Activated CD4-positive, alpha-beta T cell treated with anti-CD3 and anti-CD28 coated beads for 1 hour (primary cell): ENCODE data around the gene ADGRD2.

Source experiments
- DNase-seq: peaks from one replicate; pipeline ENCODE4 v3.0.0-alpha.2; 2020

ADGRD2 gene

GRCh38 chr9:124482431-124483031, 32.3 kb downstream of the ADGRD2 start:
- DNase-seq = no peak

GRCh38 chr9:124483481-124483880, 33.2 kb downstream of the ADGRD2 start:
- DNase-seq = no peak

- DNase-seq = no peak
Measured at GRCh38 chr9:124485201-124485600, 35.0 kb downstream of the ADGRD2 start.

- DNase-seq = no peak
Measured at GRCh38 chr9:124485936-124486335, 35.7 kb downstream of the ADGRD2 start.

GRCh38 chr9:124486778-124487259, 36.6 kb downstream of the ADGRD2 start:
- DNase-seq = no peak

- DNase-seq = no peak
Measured at GRCh38 chr9:124487260-124488182, 37.3 kb downstream of the ADGRD2 start.

GRCh38 chr9:124488641-124489210, 38.5 kb downstream of the ADGRD2 start:
- DNase-seq = no peak

GRCh38 chr9:124489222-124489621, 39.0 kb downstream of the ADGRD2 start:
- DNase-seq = no peak

GRCh38 chr9:124490004-124490403, 39.8 kb downstream of the ADGRD2 start:
- DNase-seq = no peak

- no peak for DNase-seq
Measured at GRCh38 chr9:124491049-124491975, 41.1 kb downstream of the ADGRD2 start.

GRCh38 chr9:124492818-124493217, 42.6 kb downstream of the ADGRD2 start:
- DNase-seq = no peak

GRCh38 chr9:124493218-124493617, 43.0 kb downstream of the ADGRD2 start:
- no peak for DNase-seq

GRCh38 chr9:124493794-124494479, 43.7 kb downstream of the ADGRD2 start:
- no peak for DNase-seq

- DNase-seq = no peak
Measured at GRCh38 chr9:124495126-124496074, 45.1 kb downstream of the ADGRD2 start.

GRCh38 chr9:124496075-124496449, 45.8 kb downstream of the ADGRD2 start:
- DNase-seq = no peak

- no peak for DNase-seq
Measured at GRCh38 chr9:124496463-124496862, 46.2 kb downstream of the ADGRD2 start.

GRCh38 chr9:124497441-124497840, 47.2 kb downstream of the ADGRD2 start:
- DNase-seq = no peak

GRCh38 chr9:124498040-124498439, 47.8 kb downstream of the ADGRD2 start:
- DNase-seq = no peak

- no peak for DNase-seq
Measured at GRCh38 chr9:124498499-124499146, 48.4 kb downstream of the ADGRD2 start.

GRCh38 chr9:124499216-124499615, 49.0 kb downstream of the ADGRD2 start:
- DNase-seq = no peak
